Measurements from ENCODE around the gene CPNE9. TPM values are rescaled to one million over a fixed set of nuclear protein-coding genes. Genes with fewer than 3 reads are reported as not detected.

CPNE9 gene
- total RNA-seq, 1 donor from 2014 or later = 0.20 TPM

GRCh38 chr3:9710174-9710739 is 6.6 kb downstream of the CPNE9 start:
- TF ChIP-seq CTCF (IDR thresholded peaks at IDR 0.05; ENCODE audit: insufficient read depth, low read depth, low read length) (no peak), EZH2 (IDR thresholded peaks at IDR 0.05; ENCODE audit: insufficient read depth, low read length) (no peak)
- no peak overlapping the region for H3K27ac Mint-ChIP-seq (ENCODE audit: unreplicated experiment)
- Histone ChIP-seq H4K20me1 (ENCODE audit: insufficient read depth, low read length) (no peaks in the 10 kb centered on the region), H3K27ac (ENCODE audit: low read depth, low read length) (no peak overlapping the region), H3K36me3 (ENCODE audit: insufficient read depth, low read length) (no peaks in the 10 kb centered on the region), H3K9ac (ENCODE audit: low read length) (no peak overlapping the region), H3K9me3 (ENCODE audit: insufficient read depth, low read depth, low read length) (no peaks in the 10 kb centered on the region), H3K27me3 (ENCODE audit: insufficient read depth, low read length) (peaks cover 6% of the 10 kb centered on the region), H3K4me2 (ENCODE audit: low read length) (no peak overlapping the region), H3K4me3 (ENCODE audit: insufficient read depth, low read depth, low read length) (no peak overlapping the region), H2AFZ (ENCODE audit: low read depth, low read length) (no peak overlapping the region), H3K4me1 (ENCODE audit: insufficient read depth, low read length) (no peaks in the 10 kb centered on the region), H3K79me2 (ENCODE audit: insufficient read depth, low read length) (no peaks in the 10 kb centered on the region)
- FAIRE-seq = no peak
- peaks cover 2% of the 10 kb centered on the region for H3K36me3 Mint-ChIP-seq (ENCODE audit: low read depth, unreplicated experiment)
- H3K4me1 Mint-ChIP-seq (ENCODE audit: low read depth, unreplicated experiment) = no peaks in the 10 kb centered on the region
- DNase-seq (ENCODE audit: low read depth) = no peak
- peaks cover 44% of the 10 kb centered on the region for H3K27me3 Mint-ChIP-seq (ENCODE audit: low read depth, unreplicated experiment)
- H3K9me3 Mint-ChIP-seq (ENCODE audit: unreplicated experiment) = peaks cover 8% of the 10 kb centered on the region
- no peak overlapping the region for H3K4me3 Mint-ChIP-seq (ENCODE audit: unreplicated experiment)

DNA sequence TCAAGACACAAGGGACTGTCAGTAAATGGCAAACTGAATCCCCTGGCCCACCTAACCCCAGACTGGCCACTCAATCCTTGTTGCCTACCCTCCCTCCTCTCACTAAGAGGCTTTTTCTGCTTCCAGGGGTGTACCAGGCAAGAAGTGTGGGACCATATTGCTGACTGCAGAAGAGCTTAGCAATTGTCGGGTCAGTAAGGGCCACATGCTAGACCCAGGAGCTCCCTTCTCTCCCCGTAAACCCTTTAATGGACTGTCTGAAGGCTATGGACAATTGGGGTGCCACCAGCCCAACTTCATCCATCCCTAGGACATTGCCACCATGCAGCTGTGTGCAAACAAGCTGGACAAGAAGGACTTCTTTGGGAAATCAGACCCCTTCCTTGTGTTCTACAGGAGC is 8.8 kb downstream of the CPNE9 start:
- no peak overlapping the region for H3K4me3 Mint-ChIP-seq (ENCODE audit: unreplicated experiment)

More for the DNA sequence above, 8.8 kb downstream of the CPNE9 start:
- Mint-ChIP-seq H3K4me1 (ENCODE audit: low read depth, unreplicated experiment) (no peaks in the 10 kb centered on the region), H3K36me3 (ENCODE audit: low read depth, unreplicated experiment) (peaks cover 2% of the 10 kb centered on the region), H3K27ac (ENCODE audit: unreplicated experiment) (no peak overlapping the region), H3K9me3 (ENCODE audit: unreplicated experiment) (peaks cover 8% of the 10 kb centered on the region), H3K27me3 (ENCODE audit: low read depth, unreplicated experiment) (peaks cover 30% of the 10 kb centered on the region)
- Histone ChIP-seq H3K27ac (ENCODE audit: low read depth, low read length) (no peak overlapping the region), H2AFZ (ENCODE audit: low read depth, low read length) (no peak overlapping the region), H4K20me1 (ENCODE audit: insufficient read depth, low read length) (no peaks in the 10 kb centered on the region), H3K79me2 (ENCODE audit: insufficient read depth, low read length) (no peaks in the 10 kb centered on the region), H3K9me3 (ENCODE audit: insufficient read depth, low read depth, low read length) (no peaks in the 10 kb centered on the region), H3K4me3 (ENCODE audit: insufficient read depth, low read depth, low read length) (no peak overlapping the region), H3K9ac (ENCODE audit: low read length) (no peak overlapping the region), H3K27me3 (ENCODE audit: insufficient read depth, low read length) (no peaks in the 10 kb centered on the region), H3K4me2 (ENCODE audit: low read length) (no peak overlapping the region), H3K36me3 (ENCODE audit: insufficient read depth, low read length) (no peaks in the 10 kb centered on the region), H3K4me1 (ENCODE audit: insufficient read depth, low read length) (peaks cover 3% of the 10 kb centered on the region)
- no peak for FAIRE-seq
- no peak for DNase-seq (ENCODE audit: low read depth)
- no peak for TF ChIP-seq CTCF (IDR thresholded peaks at IDR 0.05; ENCODE audit: insufficient read depth, low read depth, low read length)
- no peak for TF ChIP-seq EZH2 (IDR thresholded peaks at IDR 0.05; ENCODE audit: insufficient read depth, low read length)
